DND-41 (cell line): Measurements from ENCODE around the gene ACTR2.

Experiments
- EZH2 ChIP-seq: IDR thresholded peaks from 3 replicates; pipeline ENCODE4 v1.6.1; 2012; ENCODE audit warnings: borderline replicate concordance, low read depth, mild to moderate bottlenecking, moderate library complexity, low read length, inconsistent platforms; ENCODE audit not compliant: severe bottlenecking
- TF ChIP-seq, protein P1 (sequence below): IDR thresholded peaks from 2 replicates; pipeline ENCODE4 v1.5.1; 2012; ENCODE audit warnings: borderline replicate concordance, low read length, moderate library complexity, mild to moderate bottlenecking; ENCODE audit not compliant: poor library complexity, severe bottlenecking; ENCODE audit errors: extremely low read depth

DNA sequence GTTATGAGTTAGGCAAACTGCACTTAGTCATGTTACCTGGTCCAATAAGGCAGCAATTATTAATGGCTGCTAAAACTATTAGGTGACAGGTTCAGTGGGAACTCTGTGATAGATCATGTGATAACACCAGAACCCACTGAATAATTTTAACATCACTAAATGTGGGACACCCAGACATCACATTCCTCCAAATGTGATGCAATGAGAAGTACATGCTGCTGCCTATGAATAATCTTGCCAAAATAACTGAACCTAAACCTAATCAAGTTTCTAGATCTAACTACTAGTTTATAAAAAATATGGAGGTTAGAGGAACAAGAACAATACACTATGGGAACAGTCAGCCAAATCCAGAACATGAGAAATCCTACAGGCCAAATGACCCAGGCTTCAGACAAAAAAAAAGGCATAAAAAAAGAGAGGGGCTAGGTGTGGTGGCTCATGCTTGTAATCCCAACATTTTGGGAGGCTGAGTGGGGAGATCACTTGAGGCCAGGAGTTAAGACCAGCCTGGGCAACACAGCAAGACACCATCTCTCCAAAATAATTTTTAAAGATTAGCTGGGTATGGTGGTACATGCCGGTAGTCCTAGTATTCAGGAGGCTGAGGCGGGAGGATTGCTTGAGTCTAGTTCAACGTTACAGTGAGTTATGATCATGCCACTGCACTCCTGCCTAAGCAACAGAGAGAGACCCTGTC lies 7.0 kb upstream of the ACTR2 start:
- TF ChIP-seq, protein P1, sequence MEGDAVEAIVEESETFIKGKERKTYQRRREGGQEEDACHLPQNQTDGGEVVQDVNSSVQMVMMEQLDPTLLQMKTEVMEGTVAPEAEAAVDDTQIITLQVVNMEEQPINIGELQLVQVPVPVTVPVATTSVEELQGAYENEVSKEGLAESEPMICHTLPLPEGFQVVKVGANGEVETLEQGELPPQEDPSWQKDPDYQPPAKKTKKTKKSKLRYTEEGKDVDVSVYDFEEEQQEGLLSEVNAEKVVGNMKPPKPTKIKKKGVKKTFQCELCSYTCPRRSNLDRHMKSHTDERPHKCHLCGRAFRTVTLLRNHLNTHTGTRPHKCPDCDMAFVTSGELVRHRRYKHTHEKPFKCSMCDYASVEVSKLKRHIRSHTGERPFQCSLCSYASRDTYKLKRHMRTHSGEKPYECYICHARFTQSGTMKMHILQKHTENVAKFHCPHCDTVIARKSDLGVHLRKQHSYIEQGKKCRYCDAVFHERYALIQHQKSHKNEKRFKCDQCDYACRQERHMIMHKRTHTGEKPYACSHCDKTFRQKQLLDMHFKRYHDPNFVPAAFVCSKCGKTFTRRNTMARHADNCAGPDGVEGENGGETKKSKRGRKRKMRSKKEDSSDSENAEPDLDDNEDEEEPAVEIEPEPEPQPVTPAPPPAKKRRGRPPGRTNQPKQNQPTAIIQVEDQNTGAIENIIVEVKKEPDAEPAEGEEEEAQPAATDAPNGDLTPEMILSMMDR, result no peak
- no peak for TF ChIP-seq EZH2
